Heart right ventricle (tissue), 16 donors: Measurements from ENCODE around the gene WDR36. TPM values are rescaled to one million over a fixed set of nuclear protein-coding genes. Genes with fewer than 3 reads are reported as not detected.

Source experiments
- ATAC-seq, 8 donors: fragments of 200-7000 bp; cut with Tn5 transposase; one replicate each; pipeline ENCODE4 v1.9.1; 2020; ENCODE audit warnings: mild to moderate bottlenecking in 8 of 8, moderate library complexity in 8 of 8, moderate number of reproducible peaks in 1 of 8
- DNase-seq, 2 donors: peaks; one replicate each; pipeline ENCODE4 v3.0.0-alpha.2; 2020
- H3K27ac ChIP-seq, 10 donors: fragments of 200-600 bp; sonication (generic) in 2 of 10; one replicate each; pipeline versions ENCODE4 v1.5.0 to v1.8.0; 2020 to 2022; ENCODE audit warnings: mild to moderate bottlenecking in 3 of 10
- H3K27me3 ChIP-seq, 7 donors: fragments of 200-600 bp; one replicate each; pipeline ENCODE4 v1.8.0; 2021 to 2022; ENCODE audit warnings: mild to moderate bottlenecking in 2 of 7
- H3K36me3 ChIP-seq, 9 donors: fragments of 200-600 bp; sonication (generic) in 1 of 9; one replicate each; pipeline versions ENCODE4 v1.5.0 to v1.8.0; 2020 to 2022; ENCODE audit warnings: mild to moderate bottlenecking in 2 of 9
- H3K4me1 ChIP-seq, 9 donors: fragments of 200-600 bp; sonication (generic) in 1 of 9; one replicate each; pipeline versions ENCODE4 v1.5.0 to v1.8.0; 2020 to 2022; ENCODE audit warnings: mild to moderate bottlenecking in 4 of 9
- H3K4me3 ChIP-seq, 10 donors: fragments of 200-600 bp; sonication (generic) in 2 of 10; one replicate each; pipeline versions ENCODE4 v1.5.0 to v1.8.0; 2020 to 2022; ENCODE audit warnings: mild to moderate bottlenecking in 7 of 10, moderate library complexity in 2 of 10
- H3K9me3 ChIP-seq, 11 donors: fragments of 200-600 bp in 10 of 11; sonication (generic) in 2 of 11; one replicate each; pipeline versions ENCODE4 v1.5.0 to v1.8.0; 2013 to 2022; ENCODE audit warnings: mild to moderate bottlenecking in 2 of 11, control low read depth in 1 of 11, moderate library complexity in 1 of 11
- WGBS, 2 donors: extraction: QIAGEN DNeasy Blood & Tissue Kit; methylation state at CpG; one replicate each; pipeline ENCODE4 v1.1.7; 2013; ENCODE audit warnings: inconsistent platforms in 1 of 2; 5-methylcytosine and 5-hydroxymethylcytosine counted together
- intact Hi-C, 10 donors: fragments of 100-400 bp; cut with DNase I; formaldehyde crosslinking; loops; one replicate each; pipeline versions ENCODE4 v1.11.1 to v1.14.2; 2022
- polyA plus RNA-seq, 2 donors: library from polyadenylated mRNA; stranded (reverse); fragments of 200-250 nt; gene quantifications; one replicate each; pipeline ENCODE4 v1.2.3, GENCODE V29; 2013
- total RNA-seq, 10 donors: library from RNA; stranded (reverse); fragmentation: NEBNext Ultra II Directional in 3 of 10; extraction: Animal tissue kit (Norgen Biotek cat#: 25700) in 3 of 10; gene quantifications; one replicate each; pipeline versions ENCODE4 v1.2.1 to v1.2.4, GENCODE V29; 2021 to 2023
- TF ChIP-seq, protein P1 (sequence below), 9 donors: fragments of 200-600 bp; sonication (generic) in 2 of 9; IDR thresholded peaks; one replicate each; pipeline versions ENCODE4 v1.5.0 to v1.8.0; 2021 to 2022; ENCODE audit warnings: antibody characterized with exemption in 9 of 9, mild to moderate bottlenecking in 5 of 9, moderate library complexity in 1 of 9
- donor health status: Arrhythmogenic right ventricular cardiomyopathy.
- donor health status: ischemic (EF 13 %, LVEDD 7.1; RV severe dilation, severe dysfunction).
- donor health status: healthy with polysubstance abuse.
- donor health status: DM: no; HTN: yes; CAD: no.
- donor health status: DM: no; HTN: no; CAD: no.
- donor health status: ischemic (EF 25% LVEDD 6.9; RV normal size, moderate dysfunction).
- donor health status: ischemic (EF 25% LVEDD 5.7; RV mildly dilated, moderate dysfunction).
- donor health status: healthy.
- donor health status: DM: yes; HTN: yes; CAD: no.
- donor health status: Ischemic cardiomyopathy.
- donor health status: ischemic (EF 35%, LVEDD 5.7; RV mildly dilated, moderate dysfunction).
- donor health status: nonischemic (EF 11% LVEDD 7.7; RV severe dilation, severe dysfunction).
- donor health status: DM: yes; HTN: yes; CAD: no.
- donor health status: PGD.
- donor health status: ischemic (EF 29% LVEDD 5.4; RV normal size, mild dysfunction).
- donor health status: nonischemic (EF 23%, LVEDD 6.1; RV moderate dilation, normal function).

Gene WDR36
- total and polyA plus RNA-seq, 12 donors = 3.2 to 15.8 (median 12.7) TPM

DNA sequence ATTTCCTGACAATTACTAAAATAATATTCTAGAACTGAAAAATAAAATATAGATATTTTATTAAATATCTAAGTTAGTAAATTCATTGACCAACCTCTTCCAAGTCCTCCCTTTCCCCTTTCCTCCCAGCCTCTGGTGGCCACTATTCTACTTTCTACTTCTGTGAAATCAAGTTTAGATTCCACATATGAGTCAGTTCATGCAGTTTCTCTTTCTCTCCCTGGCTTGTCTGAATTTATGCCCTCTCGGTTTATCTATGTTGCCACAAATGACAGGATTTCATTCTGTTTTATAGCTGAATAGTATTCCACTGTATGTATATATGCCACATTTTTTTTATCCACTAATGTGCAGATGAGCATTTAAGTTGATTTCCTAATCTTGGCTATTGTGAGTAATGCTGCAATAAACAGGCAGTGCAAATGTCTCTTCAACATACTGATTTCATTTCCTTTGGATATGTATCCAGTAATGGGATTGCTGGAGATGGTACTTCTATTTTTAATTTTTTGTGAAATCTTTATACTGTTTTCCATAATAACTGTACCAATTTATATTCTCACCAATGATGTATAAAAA is 52.3 kb downstream of the WDR36 start:
- 69 to 88% methylated on average over 1 of the region's 1 CpG for WGBS, 2 donors
- ATAC-seq (no peak), DNase-seq (no peak)
- Histone ChIP-seq H3K27me3 (no peaks in the 10 kb centered on the region), H3K4me3 (no peak overlapping the region), H3K36me3 (no peaks in the 10 kb centered on the region), H3K4me1 (peaks cover 0 to 9% (median 0%) of the 10 kb centered on the region in 9 donors), H3K27ac (no peak overlapping the region), H3K9me3 (no peaks in the 10 kb centered on the region)
- intact Hi-C loops = no loop called here
- TF ChIP-seq, protein P1, sequence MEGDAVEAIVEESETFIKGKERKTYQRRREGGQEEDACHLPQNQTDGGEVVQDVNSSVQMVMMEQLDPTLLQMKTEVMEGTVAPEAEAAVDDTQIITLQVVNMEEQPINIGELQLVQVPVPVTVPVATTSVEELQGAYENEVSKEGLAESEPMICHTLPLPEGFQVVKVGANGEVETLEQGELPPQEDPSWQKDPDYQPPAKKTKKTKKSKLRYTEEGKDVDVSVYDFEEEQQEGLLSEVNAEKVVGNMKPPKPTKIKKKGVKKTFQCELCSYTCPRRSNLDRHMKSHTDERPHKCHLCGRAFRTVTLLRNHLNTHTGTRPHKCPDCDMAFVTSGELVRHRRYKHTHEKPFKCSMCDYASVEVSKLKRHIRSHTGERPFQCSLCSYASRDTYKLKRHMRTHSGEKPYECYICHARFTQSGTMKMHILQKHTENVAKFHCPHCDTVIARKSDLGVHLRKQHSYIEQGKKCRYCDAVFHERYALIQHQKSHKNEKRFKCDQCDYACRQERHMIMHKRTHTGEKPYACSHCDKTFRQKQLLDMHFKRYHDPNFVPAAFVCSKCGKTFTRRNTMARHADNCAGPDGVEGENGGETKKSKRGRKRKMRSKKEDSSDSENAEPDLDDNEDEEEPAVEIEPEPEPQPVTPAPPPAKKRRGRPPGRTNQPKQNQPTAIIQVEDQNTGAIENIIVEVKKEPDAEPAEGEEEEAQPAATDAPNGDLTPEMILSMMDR (IDR thresholded peaks at IDR 0.05) = no peak

GRCh38 chr5:111146053-111146452 is 53.9 kb downstream of the WDR36 start:
- intact Hi-C loops = no loop called here
- TF ChIP-seq, protein P1 (IDR thresholded peaks at IDR 0.05) = no peak
- H3K4me3 ChIP-seq = no peak overlapping the region
- peaks cover 0 to 9% (median 0%) of the 10 kb centered on the region in 9 donors for H3K4me1 ChIP-seq
- H3K27me3 ChIP-seq = no peaks in the 10 kb centered on the region
- H3K36me3 ChIP-seq = no peaks in the 10 kb centered on the region
- DNase-seq = no peak
- no peak overlapping the region for H3K27ac ChIP-seq
- 58 to 77% methylated on average over 2 of the region's 2 CpGs for WGBS, 2 donors
- H3K9me3 ChIP-seq = no peaks in the 10 kb centered on the region
- ATAC-seq = no peak

GRCh38 chr5:111147502-111147901 is 55.4 kb downstream of the WDR36 start:
- no peak overlapping the region for H3K4me3 ChIP-seq
- no peak for ATAC-seq
- H3K9me3 ChIP-seq = no peaks in the 10 kb centered on the region
- DNase-seq = no peak
- TF ChIP-seq, protein P1 (IDR thresholded peaks at IDR 0.05) = no peak
- H3K36me3 ChIP-seq = no peaks in the 10 kb centered on the region
- no peaks in the 10 kb centered on the region for H3K27me3 ChIP-seq
- no peak overlapping the region for H3K27ac ChIP-seq
- intact Hi-C loops = no loop called here
- WGBS, 2 donors = 59 to 63% methylated on average over 3 of the region's 3 CpGs
- peaks cover 0 to 9% (median 0%) of the 10 kb centered on the region in 9 donors for H3K4me1 ChIP-seq

DNA sequence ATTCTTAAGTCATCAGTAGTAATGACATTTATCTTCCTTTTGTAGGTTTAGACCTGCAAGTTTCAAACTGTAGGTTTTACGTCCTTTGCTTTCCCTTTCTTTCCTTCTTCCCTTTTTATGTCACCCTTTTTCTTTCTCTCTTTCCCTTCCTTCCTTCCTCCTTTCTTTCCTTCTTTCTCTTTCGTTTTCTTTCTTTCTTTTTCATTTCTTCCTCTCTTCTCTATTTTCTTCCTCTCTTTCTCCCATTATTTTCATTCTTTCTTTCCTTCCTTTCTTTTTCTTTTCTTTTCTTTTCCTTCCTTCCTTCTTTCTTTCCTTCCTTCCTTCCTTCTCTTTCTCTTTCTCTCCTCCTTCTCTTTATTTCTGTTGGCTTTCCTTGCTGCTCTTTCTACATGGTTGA is 59.9 kb downstream of the WDR36 start:
- Histone ChIP-seq H3K4me1 (no peaks in the 10 kb centered on the region), H3K4me3 (no peak overlapping the region), H3K9me3 (no peaks in the 10 kb centered on the region), H3K36me3 (no peaks in the 10 kb centered on the region), H3K27ac (no peak overlapping the region), H3K27me3 (peaks cover 0 to 5% (median 0%) of the 10 kb centered on the region in 7 donors)
- WGBS, 2 donors = 68 to 80% methylated on average over 2 of the region's 2 CpGs
- ATAC-seq = no peak
- intact Hi-C loops = loop anchor here in 2 of 10 donors (10.0 kb wide), 2 partner anchors 133 to 993 kb away; no protein-coding TSS in a partner anchor
- TF ChIP-seq, protein P1 (IDR thresholded peaks at IDR 0.05) = no peak
- DNase-seq = no peak
